Measurements from ENCODE around the gene VPS13D.

GRCh38 chr1:12436817-12437599 is 207.2 kb downstream of the VPS13D start:
- TF ChIP-seq CTCF (IDR thresholded peaks at IDR 0.05; ENCODE audit: low read depth, low read length) (no peak), POLR2A (IDR thresholded peaks at IDR 0.05; ENCODE audit: extremely low read depth, insufficient read length) (no peak), MAX (IDR thresholded peaks at IDR 0.05; ENCODE audit: low read depth, low read length) (no peak), MYC (IDR thresholded peaks at IDR 0.05; ENCODE audit: low read depth, low read length) (no peak)
